Kidney epithelial cell (primary cell): Measurements from ENCODE around the gene USP47. TPM values are rescaled to one million over a fixed set of nuclear protein-coding genes. Genes with fewer than 3 reads are reported as not detected.

Source experiments
- DNase-seq: peaks from one replicate; pipeline ENCODE4 v3.0.0-alpha.2; 2010; ENCODE audit warnings: low read depth
- H3K27me3 ChIP-seq: 2 replicates; pipeline ENCODE4 v1.6.0; 2011; ENCODE audit warnings: low read length; ENCODE audit not compliant: control insufficient read depth, insufficient read depth
- H3K36me3 ChIP-seq: 2 replicates; pipeline ENCODE4 v1.5.1; 2011; ENCODE audit warnings: low read length; ENCODE audit not compliant: control insufficient read depth, insufficient read depth
- H3K4me3 ChIP-seq: 2 replicates; pipeline ENCODE4 v1.5.1; 2011; ENCODE audit warnings: low read depth, mild to moderate bottlenecking, control low read depth, low read length
- CTCF ChIP-seq: IDR thresholded peaks from 2 replicates; pipeline ENCODE4 v1.5.1; 2011; ENCODE audit warnings: mild to moderate bottlenecking, moderate library complexity, low read length, control low read depth, inconsistent platforms; ENCODE audit not compliant: insufficient read depth, poor library complexity, severe bottlenecking
- total RNA-seq: library from RNA; depleted of rRNA; stranded (reverse); fragments of >200 nt; gene quantifications from 2 replicates; pipeline ENCODE4 v1.2.3, GENCODE V29; 2015

The USP47 gene
- total RNA-seq, 1 donor from 2014 or later: 46.3 TPM

GRCh38 chr11:11983427-11983826 is 141.7 kb downstream of the USP47 start:
- Histone ChIP-seq H3K4me3 (no peak overlapping the region), H3K27me3 (no peaks in the 10 kb centered on the region)

GRCh38 chr11:11984563-11984962 is 142.8 kb downstream of the USP47 start:
- no peak overlapping the region for H3K4me3 ChIP-seq
- no peaks in the 10 kb centered on the region for H3K36me3 ChIP-seq
- no peaks in the 10 kb centered on the region for H3K27me3 ChIP-seq
- TF ChIP-seq CTCF: no peak
- DNase-seq: no peak

More at GRCh38 chr11:11983427-11983826, 141.7 kb downstream of the USP47 start:
- H3K36me3 ChIP-seq: no peaks in the 10 kb centered on the region
- TF ChIP-seq CTCF: no peak
- no peak for DNase-seq

DNA sequence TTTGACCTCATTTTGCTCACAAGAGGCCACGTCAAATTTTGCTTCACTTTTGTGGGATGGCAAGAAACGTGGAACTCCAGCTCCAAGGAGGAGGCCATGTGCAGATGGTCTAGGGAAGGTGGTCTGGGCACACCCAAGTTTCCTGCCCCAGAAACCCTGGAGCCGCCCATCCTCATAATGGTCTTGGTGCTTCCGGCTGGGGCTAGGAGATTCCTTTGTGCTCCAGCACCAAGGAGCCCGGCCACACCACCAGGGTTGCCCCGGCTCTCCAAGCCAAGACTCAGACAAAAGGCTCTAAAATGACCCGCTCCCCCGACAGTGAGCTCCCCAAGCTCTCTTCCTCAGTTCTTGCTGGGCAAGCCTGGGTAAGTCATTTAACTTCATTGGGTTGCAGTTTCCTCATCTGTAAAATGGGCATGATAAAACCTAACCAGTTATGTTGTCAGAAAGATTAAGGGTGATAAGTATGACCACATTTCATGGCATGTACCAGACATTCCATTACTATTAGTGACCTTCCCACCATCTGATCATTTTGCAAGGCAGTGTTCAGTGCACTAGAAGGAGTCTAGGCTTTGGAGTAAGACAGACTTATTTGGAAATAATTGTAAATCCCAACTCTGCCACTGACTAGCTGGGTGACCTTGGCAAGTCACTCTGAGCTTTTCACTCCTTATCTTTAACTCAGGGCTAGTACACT is 143.4 kb downstream of the USP47 start:
- no peak for TF ChIP-seq CTCF
- H3K36me3 ChIP-seq: no peaks in the 10 kb centered on the region
- DNase-seq: no peak
- no peak overlapping the region for H3K4me3 ChIP-seq
- no peaks in the 10 kb centered on the region for H3K27me3 ChIP-seq

DNA sequence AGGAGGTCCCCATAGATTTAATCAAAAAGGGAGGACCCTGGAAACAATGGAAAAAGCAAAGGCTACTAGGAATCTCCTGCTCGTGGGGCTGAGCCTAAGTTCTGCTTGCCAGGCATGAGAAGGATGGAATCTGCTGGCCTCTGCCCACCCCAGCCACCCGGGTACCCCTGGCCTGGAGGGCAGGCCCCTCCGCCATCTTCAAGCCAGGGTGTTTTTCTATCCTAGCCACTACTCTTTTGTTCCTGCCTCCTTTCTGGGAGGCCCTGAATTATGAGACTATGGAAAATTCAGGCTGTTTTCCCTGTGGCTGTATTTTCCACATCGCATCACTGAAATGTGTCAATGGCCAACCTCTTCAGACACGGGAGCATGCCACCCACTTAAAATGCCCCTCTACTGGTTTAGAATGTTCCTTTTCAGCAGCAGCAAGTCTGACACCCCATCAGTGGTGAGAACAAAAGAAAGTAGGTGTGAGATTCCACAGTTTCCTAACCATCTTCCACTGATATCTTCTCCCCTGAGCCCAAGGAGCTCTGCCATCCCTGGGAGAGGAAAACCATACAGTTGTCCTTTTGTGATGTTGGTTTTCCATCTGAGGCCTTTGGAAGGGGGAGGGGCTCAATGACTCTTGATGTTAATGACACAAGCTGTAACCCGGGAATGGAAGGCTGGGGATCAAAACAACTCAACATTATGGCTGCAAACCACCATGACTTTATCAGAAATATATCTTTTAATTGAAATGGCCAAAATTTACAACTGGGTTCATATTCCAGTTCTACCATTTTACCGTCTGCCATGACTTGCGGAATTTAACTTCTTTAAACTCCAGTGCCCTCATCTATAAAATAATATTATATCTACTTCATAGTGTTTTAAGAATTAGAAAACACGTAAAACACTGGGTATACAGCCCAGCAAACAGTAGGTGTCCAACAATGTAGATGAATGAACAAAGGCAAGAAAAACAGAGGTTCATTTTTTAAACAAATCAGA is 144.5 kb downstream of the USP47 start:
- H3K4me3 ChIP-seq: no peak overlapping the region
- H3K27me3 ChIP-seq: no peaks in the 10 kb centered on the region
- TF ChIP-seq CTCF: no peak
- no peak for DNase-seq
- H3K36me3 ChIP-seq: no peaks in the 10 kb centered on the region

DNA sequence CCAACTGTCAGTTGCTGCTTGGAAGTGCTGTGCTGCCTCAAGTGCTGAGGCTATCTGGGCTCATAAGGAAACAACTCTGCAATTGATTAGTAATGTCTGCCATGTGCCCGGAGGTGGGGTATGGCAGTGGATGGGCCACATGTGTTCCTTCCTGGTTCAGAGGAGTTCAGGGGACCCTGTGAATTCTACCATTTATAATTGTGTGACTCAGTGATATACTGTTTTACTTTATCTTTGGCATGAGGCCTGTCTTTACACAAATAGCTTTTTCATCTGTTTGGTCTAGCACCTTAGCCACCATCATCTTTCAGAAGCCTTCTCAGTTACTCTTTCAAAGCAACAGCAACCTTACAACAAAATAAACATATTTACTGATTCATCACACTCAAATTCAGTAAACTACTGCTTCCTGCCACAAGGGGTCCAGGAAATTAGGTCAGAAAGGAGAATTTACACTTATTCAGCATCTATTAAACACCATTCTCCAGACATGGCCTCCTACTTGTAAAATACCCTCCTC is 145.8 kb downstream of the USP47 start:
- no peaks in the 10 kb centered on the region for H3K36me3 ChIP-seq
- TF ChIP-seq CTCF: peak; percentile 22
- no peak overlapping the region for H3K4me3 ChIP-seq
- no peak for DNase-seq
- H3K27me3 ChIP-seq: no peaks in the 10 kb centered on the region
